ENCODE measurements around the gene ARFGEF2.
"Not testable (repeated sequence)": the region's sequence is repeated elsewhere in the genome, so short reads cannot be mapped to it uniquely, and the experiment has no call there.

ARFGEF2 gene

DNA sequence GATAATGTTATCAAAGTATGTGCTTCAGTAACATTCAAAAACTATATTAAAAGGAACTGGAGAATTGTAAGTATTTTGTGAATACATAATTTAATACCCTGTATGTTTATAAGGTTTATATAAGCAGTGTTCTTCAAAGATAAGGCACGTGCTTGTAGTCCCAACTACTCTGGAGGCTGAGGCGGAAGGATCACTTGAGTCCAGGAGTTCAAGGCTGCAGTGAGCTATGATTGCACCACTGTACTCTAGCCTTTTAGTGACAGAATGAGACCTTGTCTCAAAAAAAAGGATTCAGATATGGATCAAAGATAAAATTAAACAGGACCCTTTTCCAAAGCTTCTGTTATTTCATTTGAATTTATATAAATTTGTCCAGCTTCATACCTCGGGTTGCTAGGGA is 141.8 kb downstream of the ARFGEF2 start:
- DNase-seq (ENCODE audit: low read depth, low spot score) = no peak

- DNase-seq (ENCODE audit: low read depth, low spot score) = no peak
These were observed 153.0 kb downstream of the ARFGEF2 start for GRCh38 chr20:49074521-49074920.

DNA sequence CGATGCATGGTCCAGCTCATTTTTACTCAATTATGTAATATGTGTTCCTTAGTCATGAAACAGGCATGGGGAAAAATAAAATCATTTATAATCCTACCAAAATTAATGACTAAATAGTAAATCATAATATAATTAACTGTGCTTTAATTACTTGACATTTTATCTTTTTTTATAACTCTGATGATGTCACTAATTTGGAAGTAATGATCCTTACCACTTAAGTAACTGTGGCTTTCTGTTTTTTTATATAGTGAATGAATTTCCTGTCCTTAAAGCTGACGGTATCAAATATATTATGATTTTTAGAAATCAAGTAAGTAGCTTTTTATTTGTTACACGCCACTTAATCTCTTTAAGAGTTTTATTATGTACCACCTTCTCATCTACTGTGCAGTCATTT is 156.8 kb downstream of the ARFGEF2 start:
- DNase-seq (ENCODE audit: low read depth, low spot score) = no peak

DNA sequence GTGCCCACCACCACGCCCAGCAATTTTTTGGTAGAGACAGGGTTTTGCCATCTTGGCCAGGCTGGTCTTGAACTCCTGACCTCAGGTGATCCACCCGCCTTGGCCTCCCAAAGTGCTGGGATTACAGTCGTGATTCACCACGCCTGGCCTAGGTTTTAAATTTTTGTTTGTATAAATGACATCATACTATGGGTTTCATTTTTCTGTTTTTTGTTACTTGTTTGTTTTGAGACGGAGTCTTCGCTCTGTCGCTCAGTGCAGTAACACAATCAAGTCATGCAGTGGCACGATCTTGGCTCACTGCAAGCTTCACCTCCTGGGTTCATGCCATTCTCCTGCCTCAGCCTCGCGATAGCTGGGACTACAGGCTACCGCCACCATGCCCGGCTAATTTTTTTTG is 160.8 kb downstream of the ARFGEF2 start:
- not testable (repeated sequence) for DNase-seq (ENCODE audit: low read depth, low spot score)
